Endothelial cell of umbilical vein (primary cell): Measurements from ENCODE around the gene HDAC10. TPM values are rescaled to one million over a fixed set of nuclear protein-coding genes. Genes with fewer than 3 reads are reported as not detected.
A peak's percentile ranks its signal among the peaks of the same experiment; 100 is the strongest.
"Not testable (repeated sequence)": the region's sequence is repeated elsewhere in the genome, so short reads cannot be mapped to it uniquely, and the experiment has no call there.

Source experiments
- BruUV-seq: library from RNA; stranded (reverse); fragments of 400-500 nt; replicated peaks from 2 replicates; lab custom pipeline; 2021; lab: Mats Ljungman, UMichigan
- CTCF ChIA-PET: fragments of 300-600, 350-600 bp; sonication (Branson Sonifier 250); formaldehyde crosslinking; loops from one replicate; lab custom pipeline; 2021; ENCODE audit warnings: antibody characterized with exemption, inconsistent platforms; lab: Charles Lee
- POLR2A ChIA-PET: fragments of 300-600, 350-600 bp; sonication (Branson Sonifier 250); formaldehyde crosslinking; loops from one replicate; lab custom pipeline; 2021; ENCODE audit warnings: antibody characterized with exemption, inconsistent platforms; lab: Charles Lee
- DNase-seq: peaks from one replicate; pipeline ENCODE4 v3.0.0-alpha.2; 2011; ENCODE audit warnings: low read depth, low spot score
- FAIRE-seq: peaks from 2 replicates; lab custom pipeline; 2011; peaks lifted over from hg19 to GRCh38; lab: Jason Lieb, UNC
- H2AFZ ChIP-seq: 2 replicates; pipeline ENCODE4 v1.6.0; 2012; ENCODE audit warnings: low read depth, low read length, control low read depth, inconsistent platforms
- H3K27ac ChIP-seq: 2 replicates; pipeline ENCODE4 v1.5.1; 2011; ENCODE audit warnings: low read depth, mild to moderate bottlenecking, control low read depth, low read length, moderate library complexity; ENCODE audit not compliant: insufficient read depth
- H3K27me3 ChIP-seq, 2 experiments: 2 replicates each; pipeline versions ENCODE4 v1.6.0 to v1.6.1; 2011; ENCODE audit warnings: low read length in 2 of 2, mixed read lengths in 1 of 2; ENCODE audit not compliant: control insufficient read depth in 2 of 2, insufficient read depth in 2 of 2
- H3K36me3 ChIP-seq, 2 experiments: 2 replicates in 1 of 2; 3 replicates in 1 of 2; pipeline ENCODE4 v1.5.1; 2011; ENCODE audit warnings: low read length in 2 of 2, mild to moderate bottlenecking in 1 of 2, moderate library complexity in 1 of 2; ENCODE audit not compliant: control insufficient read depth in 2 of 2, insufficient read depth in 2 of 2; ENCODE audit errors: extremely low read depth in 1 of 2
- H3K4me1 ChIP-seq: 3 replicates; pipeline ENCODE4 v1.5.1; 2011; ENCODE audit warnings: mild to moderate bottlenecking, low read length; ENCODE audit not compliant: control insufficient read depth, insufficient read depth; ENCODE audit errors: extremely low read depth
- H3K4me2 ChIP-seq: 2 replicates; pipeline ENCODE4 v1.6.1; 2011; ENCODE audit warnings: low read length, control low read depth, mixed read lengths; ENCODE audit not compliant: insufficient read depth
- H3K4me3 ChIP-seq, 3 experiments: fragments of 200-600 bp in 1 of 3; sonication (generic), shearing (Covaris generic) in 1 of 3; replicated peaks in 1 of 3; 2 replicates each; pipeline ENCODE4 v1.5.1; 2011 to 2016; ENCODE audit warnings: control low read depth in 3 of 3, low read length in 3 of 3, mild to moderate bottlenecking in 2 of 3, inconsistent platforms in 1 of 3, low read depth in 1 of 3, moderate library complexity in 1 of 3; ENCODE audit not compliant: insufficient read depth in 1 of 3
- H3K79me2 ChIP-seq: 2 replicates; pipeline ENCODE4 v1.6.0; 2012; ENCODE audit warnings: low read length, inconsistent platforms; ENCODE audit not compliant: control insufficient read depth, insufficient read depth
- H3K9ac ChIP-seq: replicated peaks from 2 replicates; pipeline ENCODE3; 2011; ENCODE audit warnings: low read length, control low read depth; ENCODE audit not compliant: insufficient read depth; ENCODE audit errors: extremely low read depth
- H3K9me1 ChIP-seq: replicated peaks from 3 replicates; pipeline ENCODE4 v1.6.0; 2011; ENCODE audit warnings: mild to moderate bottlenecking, low read length; ENCODE audit not compliant: control insufficient read depth, insufficient read depth; ENCODE audit errors: extremely low read depth
- H3K9me3 ChIP-seq: replicated peaks from 2 replicates; pipeline ENCODE4 v1.5.1; 2012; ENCODE audit warnings: low read length, inconsistent platforms; ENCODE audit not compliant: control insufficient read depth, insufficient read depth
- H4K20me1 ChIP-seq: replicated peaks from 2 replicates; pipeline ENCODE3; 2011; ENCODE audit warnings: mild to moderate bottlenecking, low read length; ENCODE audit not compliant: control insufficient read depth, insufficient read depth; ENCODE audit errors: extremely low read depth
- FOS ChIP-seq: IDR thresholded peaks from 2 replicates; pipeline ENCODE4 v1.6.1; 2011; ENCODE audit warnings: mild to moderate bottlenecking, low read length, moderate library complexity, borderline replicate concordance; ENCODE audit not compliant: insufficient read depth
- dilution Hi-C: fragments of 300-500 bp; cut with MboI; formaldehyde crosslinking; loops from one replicate; pipeline ENCODE4 v1.15.0; 2019; ENCODE audit warnings: low sequenced_read_pairs; ENCODE audit not compliant: extremely low pct_ligation_motif_present
- intact Hi-C: fragments of 100-400 bp; cut with micrococcal nuclease; formaldehyde crosslinking; loops from one replicate; pipeline ENCODE4 v1.10.0; 2022
- polyA plus RNA-seq, 4 experiments: library from polyadenylated mRNA; depleted of rRNA in 3 of 4; stranded (reverse) in 3 of 4; unstranded in 1 of 4; fragments of >200 nt; gene quantifications; 2 replicates each; pipeline versions ENCODE4 v1.2.1 to v1.2.3, GENCODE V29; 2011 to 2012; ENCODE audit warnings: missing spikeins in 1 of 4
- total RNA-seq: library from RNA; stranded (reverse); gene quantifications from 2 replicates; pipeline ENCODE4 v1.2.3, GENCODE V29; 2021
- TF ChIP-seq, protein P1 (sequence below), 2 donors: IDR thresholded peaks; 1 replicate in 1 of 2; 2 replicates in 1 of 2; pipeline ENCODE4 v1.5.1; 2011; ENCODE audit warnings: low read length in 2 of 2, mild to moderate bottlenecking in 2 of 2, moderate library complexity in 2 of 2, control low read depth in 1 of 2, inconsistent platforms in 1 of 2, low read depth in 1 of 2; ENCODE audit not compliant: insufficient read depth in 1 of 2; ENCODE audit errors: extremely low read depth in 1 of 2

The HDAC10 gene
- total and polyA plus RNA-seq, 2 donors (not counting 3 experiments of a cell fraction or from before 2014, with no cell fraction given), result 32.6 to 47.0 TPM

DNA sequence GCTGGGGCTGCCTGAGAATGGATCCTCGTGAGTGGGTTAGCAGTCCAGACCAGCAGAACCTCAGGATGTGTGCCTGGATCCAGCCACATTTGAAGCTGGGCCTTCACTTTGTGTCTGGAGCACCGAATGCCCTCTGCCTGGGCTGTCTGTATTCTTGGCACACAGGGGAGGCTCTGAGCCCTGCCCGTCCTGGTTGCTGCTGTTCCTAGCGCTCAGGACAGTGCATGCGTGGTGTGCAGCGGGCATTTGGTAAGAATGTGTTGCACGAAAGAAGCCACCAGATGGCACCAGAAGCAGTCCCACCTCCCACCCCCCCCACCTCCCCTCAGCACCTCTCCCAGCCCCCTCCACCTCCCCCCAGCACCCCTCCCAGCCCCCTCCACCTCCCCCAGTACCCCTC is 23.2 kb upstream of the HDAC10 start:
- Histone ChIP-seq H3K4me1 (peaks cover 12% of the 10 kb centered on the region), H3K9me3 (no peaks in the 10 kb centered on the region), H4K20me1 (no peaks in the 10 kb centered on the region), H3K27me3 (no peaks in the 10 kb centered on the region), H3K79me2 (no peaks in the 10 kb centered on the region), H3K36me3 (peaks cover 17 to 36% of the 10 kb centered on the region in 2 experiments), H3K4me3 (no peak overlapping the region), H3K27ac (no peak overlapping the region), H2AFZ (no peak overlapping the region), H3K9ac (no peak overlapping the region), H3K9me1 (no peaks in the 10 kb centered on the region), H3K4me2 (no peak overlapping the region)
- peak; percentile 30 for DNase-seq
- POLR2A ChIA-PET, result no interaction called here
- dilution Hi-C loops, result no loop called here
- CTCF ChIA-PET, result interaction anchor here (3.1 kb wide), 1 partner anchor 52 kb away, joined by 36 read pairs; the partner anchor contains the start of gene DENND6B
- FAIRE-seq, result peak; percentile 64
- no TSS peak for BruUV-seq
- TF ChIP-seq, protein P1, sequence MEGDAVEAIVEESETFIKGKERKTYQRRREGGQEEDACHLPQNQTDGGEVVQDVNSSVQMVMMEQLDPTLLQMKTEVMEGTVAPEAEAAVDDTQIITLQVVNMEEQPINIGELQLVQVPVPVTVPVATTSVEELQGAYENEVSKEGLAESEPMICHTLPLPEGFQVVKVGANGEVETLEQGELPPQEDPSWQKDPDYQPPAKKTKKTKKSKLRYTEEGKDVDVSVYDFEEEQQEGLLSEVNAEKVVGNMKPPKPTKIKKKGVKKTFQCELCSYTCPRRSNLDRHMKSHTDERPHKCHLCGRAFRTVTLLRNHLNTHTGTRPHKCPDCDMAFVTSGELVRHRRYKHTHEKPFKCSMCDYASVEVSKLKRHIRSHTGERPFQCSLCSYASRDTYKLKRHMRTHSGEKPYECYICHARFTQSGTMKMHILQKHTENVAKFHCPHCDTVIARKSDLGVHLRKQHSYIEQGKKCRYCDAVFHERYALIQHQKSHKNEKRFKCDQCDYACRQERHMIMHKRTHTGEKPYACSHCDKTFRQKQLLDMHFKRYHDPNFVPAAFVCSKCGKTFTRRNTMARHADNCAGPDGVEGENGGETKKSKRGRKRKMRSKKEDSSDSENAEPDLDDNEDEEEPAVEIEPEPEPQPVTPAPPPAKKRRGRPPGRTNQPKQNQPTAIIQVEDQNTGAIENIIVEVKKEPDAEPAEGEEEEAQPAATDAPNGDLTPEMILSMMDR (IDR thresholded peaks at IDR 0.05; ENCODE audit: extremely low read depth in 1 of 2, insufficient read depth in 1 of 2, low read depth in 1 of 2, low read length in 2 of 2), result peak; percentile 15 to 48
- no peak for TF ChIP-seq FOS
- intact Hi-C loops, result no loop called here

DNA sequence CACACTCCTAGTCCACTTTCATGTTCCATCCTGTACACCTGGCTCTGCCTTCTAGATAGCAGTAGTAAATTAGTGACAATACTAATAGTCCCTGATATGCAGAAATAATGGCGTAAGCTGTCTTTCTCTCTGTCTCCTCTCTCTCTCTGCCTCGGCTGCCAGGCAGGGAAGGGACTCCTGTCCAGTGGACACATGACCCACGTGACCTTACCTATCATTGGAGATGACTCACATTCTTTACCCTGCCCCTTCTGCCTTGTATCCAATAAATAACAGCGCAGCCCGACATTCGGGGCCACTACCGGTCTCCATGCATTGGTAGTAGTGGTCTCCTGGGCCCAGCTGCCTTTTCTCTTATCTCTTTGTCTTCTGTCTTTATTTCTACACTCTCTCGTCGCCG is 22.7 kb upstream of the HDAC10 start:
- POLR2A ChIA-PET, H3K27ac ChIP-seq: not testable (repeated sequence)

DNA sequence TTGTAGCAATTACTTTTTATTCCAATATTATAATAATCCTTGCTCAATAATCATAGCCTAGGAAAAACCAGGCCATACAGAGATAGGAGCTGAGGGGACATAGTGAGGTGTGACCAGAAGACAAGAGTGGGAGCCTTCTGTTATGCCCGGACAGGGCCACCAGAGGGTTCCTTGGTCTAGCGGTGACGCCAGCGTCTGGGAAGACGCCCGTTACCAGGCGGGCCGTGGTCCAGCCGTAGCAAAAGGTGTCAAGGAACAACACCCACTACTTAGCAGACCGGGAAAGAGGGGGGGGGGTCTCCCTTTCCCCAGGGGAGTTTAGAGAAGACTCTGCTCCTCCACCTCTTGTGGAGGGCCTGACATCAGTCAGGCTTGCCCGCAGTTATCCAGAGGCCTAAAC is 22.3 kb upstream of the HDAC10 start:
- FAIRE-seq, intact Hi-C loops: not testable (repeated sequence)
- CTCF ChIA-PET, result interaction anchor here (2.3 to 2.9 kb wide), 2 partner anchors 21 to 52 kb away, joined by 13 to 26 read pairs; partner anchors contain the start of gene DENND6B

More for the DNA sequence above, 22.7 kb upstream of the HDAC10 start:
- intact Hi-C loops, dilution Hi-C loops, H3K9me3 ChIP-seq, H3K9me1 ChIP-seq, H3K27me3 ChIP-seq, H3K9ac ChIP-seq, H4K20me1 ChIP-seq, H3K79me2 ChIP-seq, H2AFZ ChIP-seq, DNase-seq, H3K4me3 ChIP-seq, BruUV-seq, H3K4me2 ChIP-seq, FAIRE-seq: not testable (repeated sequence)
- Histone ChIP-seq H3K4me1 (peaks cover 12% of the 10 kb centered on the region), H3K36me3 (peaks cover 14 to 32% of the 10 kb centered on the region in 2 experiments)
- CTCF ChIA-PET, result interaction anchor here (2.9 kb wide), 1 partner anchor 52 kb away, joined by 26 read pairs; the partner anchor contains the start of gene DENND6B

More for the DNA sequence above, 22.3 kb upstream of the HDAC10 start:
- H3K9ac ChIP-seq, H3K27ac ChIP-seq, H3K27me3 ChIP-seq, H3K9me3 ChIP-seq, H3K4me3 ChIP-seq, H3K4me2 ChIP-seq, H3K9me1 ChIP-seq, POLR2A ChIA-PET, H4K20me1 ChIP-seq, BruUV-seq, dilution Hi-C loops, H2AFZ ChIP-seq, H3K79me2 ChIP-seq, DNase-seq: not testable (repeated sequence)
- peaks cover 12% of the 10 kb centered on the region for H3K4me1 ChIP-seq
- peaks cover 13 to 28% of the 10 kb centered on the region in 2 experiments for H3K36me3 ChIP-seq
